HG03521 (cell line): ENCODE measurements around the gene NPLOC4.
"Not testable (repeated sequence)": the region's sequence is repeated elsewhere in the genome, so short reads cannot be mapped to it uniquely, and the experiment has no call there.

ENCODE experiments used
- ATAC-seq: cut with Tn5 transposase; IDR thresholded peaks from one replicate; pipeline ENCODE4 v1.9.1; 2021; ENCODE audit warnings: mild to moderate bottlenecking, moderate library complexity; ENCODE audit not compliant: unreplicated experiment

The NPLOC4 gene

GRCh38 chr17:81635973-81636504 is 873 bp downstream of the NPLOC4 start:
- no peak for ATAC-seq

- no peak for ATAC-seq
Observed at GRCh38 chr17:81635431-81635830, 1.5 kb downstream of the NPLOC4 start.

GRCh38 chr17:81631482-81631881 is 5.4 kb downstream of the NPLOC4 start:
- no peak for ATAC-seq

GRCh38 chr17:81630274-81630673 is 6.6 kb downstream of the NPLOC4 start:
- no peak for ATAC-seq

- ATAC-seq = no peak
Observed at GRCh38 chr17:81621494-81622130, 15.3 kb downstream of the NPLOC4 start.

- not testable (repeated sequence) for ATAC-seq
Observed at GRCh38 chr17:81618307-81618706, 18.6 kb downstream of the NPLOC4 start.

- ATAC-seq = no peak
Observed at GRCh38 chr17:81616877-81617276, 20.0 kb downstream of the NPLOC4 start.

- no peak for ATAC-seq
Observed at GRCh38 chr17:81615401-81615930, 21.4 kb downstream of the NPLOC4 start.

- ATAC-seq = no peak
Observed at GRCh38 chr17:81612172-81612970, 24.5 kb downstream of the NPLOC4 start.

GRCh38 chr17:81609541-81610311 is 27.2 kb downstream of the NPLOC4 start:
- no peak for ATAC-seq

GRCh38 chr17:81608605-81609004 is 28.3 kb downstream of the NPLOC4 start:
- no peak for ATAC-seq

GRCh38 chr17:81608082-81608481 is 28.8 kb downstream of the NPLOC4 start:
- no peak for ATAC-seq

- no peak for ATAC-seq
Observed at GRCh38 chr17:81607431-81607830, 29.5 kb downstream of the NPLOC4 start.

GRCh38 chr17:81603846-81604610 is 32.9 kb downstream of the NPLOC4 start:
- ATAC-seq = no peak

GRCh38 chr17:81601525-81602120 is 35.3 kb downstream of the NPLOC4 start:
- ATAC-seq = no peak

GRCh38 chr17:81599719-81600486 is 37.0 kb downstream of the NPLOC4 start:
- no peak for ATAC-seq

GRCh38 chr17:81593105-81593871 is 43.6 kb downstream of the NPLOC4 start:
- no peak for ATAC-seq

- no peak for ATAC-seq
Observed at GRCh38 chr17:81591971-81592370, 44.9 kb downstream of the NPLOC4 start.

GRCh38 chr17:81590121-81590520 is 46.8 kb downstream of the NPLOC4 start:
- no peak for ATAC-seq
